DMS53 treated with DMSO at 0.1 percent for 48 hours (cell line): Measurements from ENCODE around the gene BEGAIN.

Experiments
- DNase-seq: peaks from one replicate; lab custom pipeline; 2025; ENCODE audit not compliant: unreplicated experiment; lab: John Stamatoyannopoulos, UW

Gene BEGAIN

GRCh38 chr14:100570726-100571454 lies 16.3 kb downstream of the BEGAIN start:
- no peak for DNase-seq

GRCh38 chr14:100569734-100570286 lies 17.4 kb downstream of the BEGAIN start:
- no peak for DNase-seq

- DNase-seq, result no peak
Observed at GRCh38 chr14:100568998-100569733, 18.1 kb downstream of the BEGAIN start.

- no peak for DNase-seq
Observed at GRCh38 chr14:100568164-100568997, 18.8 kb downstream of the BEGAIN start.

DNA sequence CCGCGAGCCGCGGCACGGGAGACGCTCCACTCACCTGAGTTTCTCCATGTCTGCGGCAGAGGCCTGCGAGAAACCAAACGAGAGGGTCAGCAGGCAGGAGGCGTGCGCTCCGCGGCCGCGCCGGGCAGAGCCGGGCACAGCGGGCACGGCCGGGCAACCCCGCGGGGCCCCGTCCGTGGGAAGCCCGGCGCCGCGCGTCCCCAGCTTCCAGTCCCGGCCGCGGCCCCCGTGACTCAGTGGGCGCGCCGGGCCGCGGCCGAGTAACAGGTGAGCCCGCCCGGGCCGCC lies 19.4 kb downstream of the BEGAIN start:
- no peak for DNase-seq

- DNase-seq, result no peak
Observed at GRCh38 chr14:100567009-100567876, 20.0 kb downstream of the BEGAIN start.

DNA sequence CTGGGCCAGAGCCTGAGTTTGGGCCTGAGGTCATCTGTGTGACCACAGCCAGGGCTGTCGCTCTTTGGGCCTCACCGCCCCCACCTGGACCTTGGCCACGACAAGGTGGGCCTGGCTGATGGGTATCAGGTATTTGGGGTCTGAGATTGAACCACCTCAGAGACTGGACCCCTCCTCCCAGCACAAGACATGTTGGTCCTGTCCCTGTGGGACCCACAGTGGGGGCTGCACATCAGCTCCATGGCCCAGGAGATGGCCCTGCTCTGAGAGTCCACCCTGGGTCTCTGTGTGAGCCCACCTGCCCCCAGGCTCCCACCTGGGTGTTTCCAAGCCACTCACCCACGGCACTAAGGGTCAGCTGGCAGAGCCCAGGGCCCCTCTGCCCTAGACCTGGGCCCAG lies 20.6 kb downstream of the BEGAIN start:
- no peak for DNase-seq

DNA sequence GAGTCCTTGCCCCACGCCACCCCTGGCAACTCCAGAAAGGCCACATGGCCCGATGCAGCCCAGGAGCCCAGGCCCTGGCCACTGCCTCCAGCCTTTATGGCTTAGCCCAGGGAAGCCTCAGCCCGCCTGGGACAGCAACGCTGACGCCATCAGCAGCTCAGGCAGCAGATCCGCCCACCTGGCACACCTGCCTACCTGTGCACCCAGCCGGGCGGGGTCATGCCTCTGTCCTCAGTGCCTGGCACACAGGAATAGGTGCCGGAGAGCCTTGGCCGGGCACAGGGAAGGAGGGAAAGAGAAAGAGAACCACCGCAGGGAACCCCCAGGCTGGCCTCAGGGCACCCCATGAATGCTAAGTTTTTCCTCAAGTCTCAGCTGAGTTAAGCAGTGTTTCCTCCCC lies 21.1 kb downstream of the BEGAIN start:
- DNase-seq, result peak; percentile 60

DNA sequence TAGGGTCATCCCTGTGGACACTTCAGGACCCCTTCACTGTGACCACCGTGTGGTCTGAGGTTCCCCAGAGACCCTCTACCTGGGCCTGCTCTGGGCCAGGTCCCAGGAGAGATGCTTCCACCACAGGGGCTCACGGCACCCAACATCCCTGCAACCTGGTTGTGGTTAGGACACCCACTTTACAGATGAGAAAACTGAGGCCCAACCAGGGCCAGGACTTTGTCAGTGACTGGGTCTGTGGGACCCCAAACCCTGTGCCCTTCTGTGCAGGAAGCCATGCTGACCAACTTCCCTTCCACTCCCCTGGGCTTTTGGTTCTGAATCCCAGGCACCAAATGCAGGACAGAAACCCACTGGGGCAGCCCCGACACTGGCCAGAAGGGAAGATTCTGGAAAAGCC lies 21.6 kb downstream of the BEGAIN start:
- no peak for DNase-seq

DNA sequence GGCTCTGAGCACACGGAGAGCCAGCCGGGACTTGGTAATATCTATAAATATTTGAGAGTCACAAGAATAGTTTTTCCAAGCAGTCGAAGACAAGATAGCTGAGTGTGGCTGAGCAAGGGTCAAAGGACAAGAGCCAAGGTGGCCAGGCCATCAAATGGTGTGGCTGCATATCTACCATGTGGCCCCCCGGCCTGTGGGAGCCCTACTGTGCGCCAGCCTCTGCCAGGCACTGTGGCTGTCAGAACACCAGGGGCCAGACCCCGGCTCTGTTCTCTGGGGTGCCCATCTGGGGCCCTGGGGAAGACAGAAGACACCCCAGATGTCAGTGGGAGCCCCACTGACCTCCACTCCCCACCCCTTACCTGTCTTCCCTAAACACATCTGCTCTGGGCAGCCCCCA lies 22.7 kb downstream of the BEGAIN start:
- no peak for DNase-seq

- no peak for DNase-seq
Observed at GRCh38 chr14:100562751-100563150, 24.5 kb downstream of the BEGAIN start.

GRCh38 chr14:100561005-100561404 lies 26.2 kb downstream of the BEGAIN start:
- DNase-seq, result no peak

- no peak for DNase-seq
Observed at GRCh38 chr14:100560471-100560870, 26.7 kb downstream of the BEGAIN start.

GRCh38 chr14:100559455-100559854 lies 27.8 kb downstream of the BEGAIN start:
- DNase-seq, result no peak

GRCh38 chr14:100558966-100559365 lies 28.3 kb downstream of the BEGAIN start:
- DNase-seq, result no peak

- no peak for DNase-seq
Observed at GRCh38 chr14:100558226-100558625, 29.0 kb downstream of the BEGAIN start.

DNA sequence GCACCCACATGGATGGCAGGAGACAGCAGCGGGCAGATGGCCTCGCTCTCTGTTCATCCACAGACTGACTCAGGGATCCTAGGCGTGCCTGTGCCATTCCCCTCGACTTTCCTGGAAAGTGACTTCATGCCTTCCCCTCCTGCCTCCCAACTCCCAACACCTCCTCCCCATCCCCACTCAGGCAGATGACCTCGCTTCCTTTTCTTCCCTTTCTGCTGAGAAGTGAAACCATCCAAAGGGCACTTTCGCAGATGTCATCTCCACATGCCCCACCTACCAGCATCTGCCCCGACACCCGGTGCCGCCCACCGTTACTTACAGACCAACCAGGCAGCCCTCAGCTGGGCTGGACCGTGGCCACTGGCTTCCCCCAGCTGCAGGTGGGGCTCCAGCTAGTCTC lies 29.6 kb downstream of the BEGAIN start:
- no peak for DNase-seq

DNA sequence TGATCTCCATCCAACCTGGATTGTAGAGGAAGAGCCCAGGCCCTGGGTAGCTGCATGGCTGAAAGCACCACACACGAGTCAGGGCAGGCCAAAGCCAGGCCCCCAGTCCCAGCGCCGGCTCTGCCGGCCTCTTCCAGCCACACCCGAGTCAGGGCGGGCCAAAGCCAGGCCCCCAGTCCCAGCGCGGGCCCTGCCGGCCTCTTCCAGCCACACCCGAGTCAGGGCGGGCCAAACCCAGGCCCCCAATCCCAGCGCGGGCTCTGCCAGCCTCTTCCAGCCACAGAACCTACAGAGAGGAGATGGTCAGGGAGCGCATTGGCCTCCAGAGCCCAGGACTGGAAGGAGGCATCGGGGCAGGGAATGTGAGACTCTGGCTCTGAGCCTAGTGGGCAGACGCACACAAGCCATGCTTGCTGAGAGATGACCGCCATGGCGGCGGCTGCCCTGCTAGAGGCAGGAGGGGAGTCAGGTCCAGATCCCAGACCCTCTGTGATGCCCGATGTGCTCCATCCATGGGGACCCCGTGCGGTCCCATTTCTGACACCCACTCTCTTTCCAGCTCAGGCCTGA lies 30.2 kb downstream of the BEGAIN start:
- DNase-seq, result no peak

DNA sequence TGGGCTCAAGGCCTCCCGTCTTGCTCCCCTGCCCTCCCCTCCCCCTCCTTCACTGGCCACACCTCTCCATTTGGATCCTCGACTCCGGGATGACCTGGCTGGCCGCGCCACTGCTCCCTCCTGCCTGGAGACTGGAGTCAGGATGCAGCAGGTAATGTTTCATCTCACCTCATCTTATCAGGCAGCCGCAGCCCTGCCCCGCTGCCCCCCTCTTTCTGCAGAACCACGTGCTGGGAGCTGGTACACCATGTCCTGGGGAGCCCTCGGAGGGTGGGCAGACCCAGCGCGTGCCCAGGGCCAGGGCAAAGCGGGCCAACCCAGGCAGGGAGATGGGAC lies 31.1 kb downstream of the BEGAIN start:
- DNase-seq, result no peak

GRCh38 chr14:100555436-100556139 lies 31.6 kb downstream of the BEGAIN start:
- no peak for DNase-seq
